UCSD-AML1 (cell line): ENCODE results near the gene CCNJL.

ENCODE experiments used
- DNase-seq: peaks from one replicate; lab custom pipeline; 2025; ENCODE audit not compliant: unreplicated experiment; lab: John Stamatoyannopoulos, UW

CCNJL gene

DNA sequence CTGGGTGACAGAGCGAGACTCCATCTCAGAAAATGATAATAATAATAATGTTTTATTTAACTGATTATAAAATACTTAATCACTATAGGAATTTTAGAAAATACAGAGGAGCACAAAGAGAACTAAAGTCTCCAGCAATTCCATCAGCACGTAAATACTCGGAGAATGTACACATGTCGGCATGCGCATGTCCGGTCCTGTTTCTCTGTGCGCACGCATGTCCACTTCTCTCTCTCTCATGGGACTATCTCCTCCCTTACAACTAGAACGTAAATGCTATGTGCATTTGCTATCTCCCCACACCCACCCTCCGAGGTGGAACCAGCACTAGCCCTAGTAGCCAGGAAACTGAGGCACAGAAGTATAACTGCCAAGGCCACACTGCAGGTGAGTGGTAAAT lies 19.0 kb downstream of the CCNJL start:
- no peak for DNase-seq

DNA sequence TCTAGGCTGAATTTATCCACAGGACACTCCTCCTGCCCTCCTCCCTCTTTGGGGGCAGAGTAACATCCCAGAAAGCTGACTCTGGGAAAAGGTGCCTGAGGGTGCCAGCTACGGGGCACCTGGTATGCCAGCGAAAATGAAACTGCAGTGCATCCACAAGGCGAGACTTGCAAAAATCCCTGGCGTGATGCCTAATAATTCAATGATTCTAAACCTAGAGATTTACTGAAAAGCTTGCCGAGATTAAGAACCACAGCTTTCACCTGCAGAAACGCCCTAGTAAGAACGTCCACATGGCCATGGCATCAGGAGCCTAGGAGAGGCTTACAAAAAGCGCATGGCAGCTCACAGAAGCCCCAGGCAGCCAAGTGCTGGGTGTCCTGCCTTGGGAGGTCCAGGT lies 20.9 kb downstream of the CCNJL start:
- DNase-seq: no peak

DNA sequence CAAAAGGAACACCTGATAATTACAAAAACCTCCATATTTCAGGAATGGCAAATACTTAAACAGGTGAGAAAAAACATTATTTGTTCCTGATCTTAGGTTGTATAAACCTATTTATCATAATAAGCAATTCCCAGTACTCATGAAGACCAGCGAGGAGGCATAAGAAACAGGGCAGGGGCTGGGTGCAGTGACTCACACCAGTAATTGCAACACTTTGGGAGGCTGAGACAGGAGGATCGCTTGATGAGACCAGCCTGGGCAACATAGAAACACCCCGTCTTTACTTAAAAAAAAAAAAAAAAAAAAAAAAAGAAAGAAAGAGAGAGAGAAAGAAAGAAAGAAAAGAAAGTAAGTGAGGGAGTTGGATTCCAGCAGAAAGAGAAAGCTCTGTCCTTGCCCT lies 21.6 kb downstream of the CCNJL start:
- no peak for DNase-seq

DNA sequence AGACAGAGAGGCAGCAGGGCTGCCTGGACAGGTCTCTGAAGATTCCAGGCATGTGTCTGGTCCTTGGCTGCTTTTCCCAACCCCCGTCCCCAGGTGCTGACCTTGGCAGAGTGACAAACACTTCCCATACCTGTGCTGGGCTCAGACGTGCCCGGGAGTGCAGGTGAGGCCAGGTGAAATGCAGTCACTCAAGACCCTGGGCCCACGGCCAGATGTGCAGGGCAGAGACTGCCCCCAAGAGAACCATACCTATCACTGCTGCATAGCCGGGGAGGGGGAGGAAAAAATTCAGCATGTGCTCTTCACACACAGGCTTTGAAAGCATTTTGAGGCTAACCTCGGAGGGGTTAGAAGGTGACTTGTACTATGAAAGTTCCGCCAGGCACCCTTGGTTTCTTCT lies 22.6 kb downstream of the CCNJL start:
- no peak for DNase-seq

DNA sequence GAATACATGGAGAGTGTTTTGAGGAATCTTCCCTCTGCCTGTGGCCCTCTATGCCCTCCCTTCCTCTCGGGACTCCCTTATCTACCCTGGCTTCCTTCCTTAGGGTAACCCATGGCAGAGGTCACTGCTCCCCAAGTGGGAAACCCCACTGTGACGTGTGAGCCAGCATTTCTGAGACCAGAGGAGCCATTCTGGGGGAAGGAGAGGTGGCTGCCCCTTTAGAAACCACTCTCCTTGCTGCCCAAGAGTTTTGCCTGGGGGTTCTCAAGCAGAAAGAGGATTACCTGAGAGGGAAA lies 23.1 kb downstream of the CCNJL start:
- peak; percentile 28 for DNase-seq

DNA sequence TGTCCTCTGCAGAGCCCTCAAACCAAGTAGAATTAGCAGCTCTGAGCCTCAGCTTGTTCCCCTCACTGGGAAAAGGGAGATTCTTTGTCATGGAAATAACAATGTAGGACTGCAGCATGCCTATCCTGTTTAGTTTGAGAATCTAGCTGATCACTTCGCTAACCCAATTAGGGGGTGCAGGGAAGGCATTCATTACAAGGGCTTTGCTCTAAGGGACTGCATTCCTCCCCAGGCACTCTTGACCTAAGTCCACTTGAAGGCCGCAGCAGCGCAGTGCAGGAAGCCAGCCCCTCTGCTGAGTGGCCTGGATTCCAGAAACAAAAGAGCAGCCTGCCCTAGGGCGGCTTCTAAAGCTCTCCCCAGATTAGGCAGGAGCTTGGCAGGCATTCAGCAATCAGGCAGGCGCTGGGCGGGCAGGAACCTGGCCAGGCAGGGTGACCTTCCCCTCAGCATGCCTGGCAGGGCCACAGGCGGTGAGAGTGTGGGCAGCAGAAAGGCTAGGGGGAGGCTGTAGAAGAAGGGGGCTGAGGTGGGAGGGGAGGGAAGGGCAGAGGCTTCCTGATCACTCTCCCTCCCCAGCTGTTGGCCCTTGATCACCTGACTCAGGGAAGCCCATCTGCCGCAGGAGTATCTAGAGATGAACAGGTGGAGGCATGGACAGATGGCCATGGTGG lies 24.8 kb downstream of the CCNJL start:
- no peak for DNase-seq

DNA sequence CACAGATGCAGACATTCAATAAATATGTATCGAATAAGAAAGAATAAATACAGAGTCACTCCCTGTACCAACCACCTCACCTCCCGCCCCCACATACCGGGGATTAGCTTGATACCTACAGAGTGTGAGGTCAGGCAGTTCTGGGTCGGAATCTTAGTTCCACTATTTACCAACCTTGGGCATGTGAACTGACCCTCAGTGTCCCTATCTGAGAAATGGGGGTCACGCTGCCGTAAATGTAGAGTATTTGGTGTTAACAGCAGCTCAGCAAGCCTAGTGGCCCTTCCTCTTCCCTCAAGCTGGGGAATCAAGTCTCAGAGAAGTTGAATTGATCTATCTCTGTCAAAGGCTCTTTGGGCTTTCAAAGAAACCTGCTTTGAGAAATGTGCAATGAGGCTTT lies 25.4 kb downstream of the CCNJL start:
- DNase-seq: no peak

DNA sequence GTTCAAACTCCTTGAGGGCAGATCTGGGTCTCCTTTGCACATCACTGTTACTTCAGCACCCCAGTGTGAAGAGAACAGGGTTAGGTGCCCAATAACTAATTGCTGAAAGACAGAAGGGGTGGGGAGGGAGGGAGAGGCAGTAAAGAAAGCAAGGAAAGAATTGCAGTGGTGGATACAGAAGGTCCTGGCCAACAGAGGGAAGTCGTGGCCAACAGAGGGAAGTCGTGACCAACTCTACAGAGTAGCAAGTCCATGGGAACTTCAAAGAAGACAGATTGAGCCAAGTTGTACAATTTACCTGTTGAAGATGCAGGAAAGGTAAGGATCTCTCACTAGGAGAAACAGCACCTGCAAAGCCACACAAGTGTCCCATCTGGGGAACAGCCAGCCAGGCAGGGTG lies 27.0 kb downstream of the CCNJL start:
- no peak for DNase-seq

DNA sequence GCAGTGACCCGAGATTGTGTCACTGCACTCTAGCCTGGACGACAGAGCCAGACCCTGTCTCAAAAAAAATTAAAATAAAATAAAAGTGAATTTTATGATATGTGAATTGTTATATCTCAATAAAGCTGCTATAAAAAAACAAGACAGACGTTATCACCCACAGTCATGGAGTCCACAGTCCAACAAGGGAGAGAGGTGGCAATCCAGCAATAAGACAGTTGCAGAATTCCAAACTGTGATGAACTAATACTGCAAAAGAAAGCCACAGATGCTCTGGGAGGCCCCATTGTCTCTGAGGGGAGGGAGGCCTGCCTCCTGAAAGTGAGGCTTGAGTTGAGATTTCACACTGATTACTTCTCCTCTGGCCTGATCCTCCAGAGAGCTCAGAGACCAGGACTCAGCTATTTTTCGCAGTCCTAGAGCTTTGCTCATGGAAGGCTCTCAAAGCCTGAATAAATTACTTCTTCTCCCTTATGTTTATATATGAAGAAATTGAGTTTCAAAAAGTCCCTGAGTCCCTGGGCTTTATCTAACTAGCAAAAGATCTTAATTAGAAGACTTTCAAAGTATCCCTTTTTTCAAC lies 28.0 kb downstream of the CCNJL start:
- no peak for DNase-seq

DNA sequence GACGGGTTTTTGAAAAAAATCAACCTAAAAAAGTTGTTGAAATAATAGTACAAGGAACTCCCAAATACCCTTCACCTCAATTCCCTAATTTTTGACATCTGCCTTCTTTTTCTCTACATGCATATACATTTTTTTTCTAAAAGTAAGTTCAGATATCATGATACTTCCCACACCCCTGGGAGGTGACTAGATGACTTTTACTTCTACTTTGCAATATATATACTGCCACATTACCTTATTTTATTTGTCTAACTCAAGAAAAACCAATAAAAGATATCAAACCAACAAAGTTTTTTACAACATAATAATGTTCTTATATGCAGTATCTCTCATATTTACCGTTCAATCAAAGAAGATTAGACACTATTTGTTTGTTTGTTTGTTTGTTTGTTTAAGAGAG lies 31.1 kb downstream of the CCNJL start:
- no peak for DNase-seq

DNA sequence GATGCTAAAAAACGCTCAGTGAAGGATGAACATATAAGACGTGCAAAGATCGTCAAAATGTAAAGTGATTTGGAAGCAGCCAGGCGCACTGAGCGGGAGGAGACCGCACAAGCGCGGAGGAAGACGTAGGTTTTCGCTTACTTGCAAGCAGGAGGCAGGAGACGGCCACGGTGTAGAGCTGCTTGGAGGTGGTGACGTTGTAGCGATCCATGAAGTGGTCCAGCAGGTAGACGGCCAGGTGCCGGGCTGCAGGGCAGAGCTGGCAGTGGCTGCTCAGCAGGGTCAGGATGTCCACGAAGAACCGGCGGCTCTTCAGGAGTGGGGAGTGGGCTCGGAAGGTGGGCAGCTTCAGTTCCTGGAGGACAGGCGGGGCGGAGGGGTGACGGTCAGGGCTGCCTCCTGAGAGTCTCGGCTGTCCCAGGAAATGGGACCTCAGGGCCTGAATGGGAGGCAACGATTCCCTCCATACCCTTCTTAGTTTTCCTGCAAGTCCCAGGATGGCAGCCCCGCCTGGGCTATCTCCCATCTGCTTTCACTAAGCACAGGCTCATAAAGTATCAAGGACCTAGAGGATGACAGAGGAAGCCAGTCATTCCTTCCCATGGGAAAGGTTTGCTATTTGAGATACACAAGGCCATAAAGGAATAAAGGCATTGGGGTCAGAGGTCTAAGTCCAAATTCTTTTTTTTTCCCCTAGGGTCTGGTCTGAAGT lies 31.8 kb downstream of the CCNJL start:
- DNase-seq: no peak

DNA sequence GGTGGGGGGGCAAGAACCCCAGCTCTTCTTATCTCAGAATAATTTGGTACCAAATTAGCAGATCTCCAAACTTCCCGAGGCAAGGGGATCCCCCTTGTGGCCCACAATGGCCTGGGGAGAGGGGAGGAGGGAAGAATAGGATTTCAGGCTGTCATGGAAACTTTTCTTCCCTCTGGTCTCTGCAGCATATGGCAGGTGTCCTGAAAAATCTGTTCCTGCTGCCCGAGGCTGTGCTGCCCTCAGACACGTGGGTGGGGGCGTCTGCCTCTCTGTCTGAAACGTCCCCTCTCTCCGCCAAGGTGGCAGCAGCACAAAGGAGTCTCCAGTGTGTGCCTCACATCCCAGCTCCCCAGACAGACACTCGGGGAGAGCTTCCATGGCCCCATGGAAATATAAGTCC lies 34.0 kb downstream of the CCNJL start:
- no peak for DNase-seq

DNA sequence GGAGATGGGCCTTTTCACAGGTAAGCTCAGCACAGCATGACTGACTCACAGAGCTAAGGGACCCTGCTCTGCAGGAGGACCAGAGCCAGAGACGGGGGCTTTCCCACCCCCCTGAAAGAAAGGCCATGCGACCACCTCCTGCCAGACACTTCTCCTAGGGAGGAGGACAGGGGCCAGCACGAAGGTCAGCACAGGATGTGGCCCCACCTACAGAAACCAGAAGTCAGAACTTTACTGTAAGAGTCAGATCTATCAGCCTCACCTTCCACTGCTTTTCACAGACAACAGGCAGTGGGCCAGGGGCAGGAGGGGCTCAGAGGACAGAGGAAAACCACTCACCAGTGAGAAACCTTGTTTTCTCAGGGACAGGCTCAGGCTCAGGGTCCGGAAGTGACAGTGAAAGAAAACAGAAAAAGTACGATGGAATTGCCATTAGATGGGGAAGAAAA lies 37.9 kb downstream of the CCNJL start:
- no peak for DNase-seq

DNA sequence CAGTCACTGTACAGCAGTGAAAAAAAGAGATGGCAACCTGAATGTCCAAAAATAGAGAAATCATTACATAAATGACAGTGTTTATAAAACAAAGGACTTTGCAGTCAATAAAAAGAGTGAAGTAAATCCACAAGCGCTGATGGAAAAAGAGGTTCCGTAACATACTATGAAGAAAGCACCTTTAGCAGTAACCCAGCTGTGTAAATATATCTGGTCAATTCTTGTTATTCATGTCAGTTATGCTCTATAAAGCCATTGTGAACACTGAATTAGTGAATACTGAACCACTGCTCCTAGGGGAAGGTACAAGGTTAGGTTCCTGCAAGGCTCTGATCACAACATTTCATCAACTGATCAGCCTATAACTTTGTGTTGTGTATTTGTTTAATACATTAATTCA lies 39.5 kb downstream of the CCNJL start:
- DNase-seq: no peak

DNA sequence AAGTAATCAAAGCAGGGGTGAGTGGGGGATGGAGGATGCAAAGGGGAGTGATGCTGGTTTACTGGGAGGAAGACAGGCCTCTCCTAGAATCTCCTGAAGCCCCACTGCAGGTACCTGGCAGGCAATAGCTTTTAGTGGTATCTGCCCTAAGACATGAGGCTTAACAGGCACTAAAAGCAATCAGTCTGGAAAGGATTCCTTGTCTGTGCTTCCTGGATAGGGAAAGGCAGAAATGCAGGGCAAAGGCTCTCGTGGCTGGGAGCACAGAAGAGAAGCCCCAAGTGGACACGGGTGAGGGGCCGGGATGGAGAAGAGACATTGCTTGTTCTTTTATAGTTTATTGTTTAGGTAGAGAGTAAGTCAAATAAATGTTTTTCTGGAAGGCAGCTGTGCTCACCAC lies 40.1 kb downstream of the CCNJL start:
- no peak for DNase-seq

DNA sequence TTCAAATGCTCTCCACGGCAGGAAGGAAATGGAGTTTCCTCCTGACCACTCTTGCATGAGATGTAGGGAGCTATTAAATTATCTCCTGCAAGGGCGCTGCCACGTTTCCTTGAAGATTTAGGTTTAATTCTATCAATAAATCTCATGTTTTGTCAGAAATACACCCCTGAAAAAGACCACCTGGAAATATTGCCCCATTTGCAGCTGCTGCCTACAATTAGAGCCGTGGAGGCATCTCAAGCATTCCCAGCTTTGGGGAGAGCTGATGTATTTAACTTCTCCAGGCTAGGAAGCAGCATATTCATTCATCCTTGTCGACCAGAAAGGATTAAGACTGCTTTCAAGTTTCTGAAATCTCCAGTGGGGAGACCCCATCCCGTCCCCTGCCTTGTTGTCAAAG lies 40.5 kb downstream of the CCNJL start:
- DNase-seq: no peak

DNA sequence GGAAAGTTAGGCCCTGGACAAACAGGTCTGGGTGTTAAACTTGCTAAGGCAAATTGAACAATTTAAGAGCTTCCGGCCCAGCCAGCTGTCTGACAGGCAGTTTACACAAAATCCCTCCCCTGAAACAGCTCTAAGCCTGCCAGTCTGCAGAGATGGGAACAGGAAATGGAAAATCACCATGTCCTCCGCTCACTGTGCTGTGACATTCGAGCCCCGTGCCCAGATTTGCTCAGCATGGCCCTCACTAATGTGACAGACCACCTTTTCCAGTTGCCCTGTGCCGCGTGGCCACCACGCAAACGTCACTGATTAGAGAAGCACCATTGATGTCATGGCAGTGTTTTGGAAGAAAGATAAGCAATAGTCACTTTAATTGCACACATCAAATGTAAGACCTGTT lies 41.0 kb downstream of the CCNJL start:
- DNase-seq: peak; percentile 40

DNA sequence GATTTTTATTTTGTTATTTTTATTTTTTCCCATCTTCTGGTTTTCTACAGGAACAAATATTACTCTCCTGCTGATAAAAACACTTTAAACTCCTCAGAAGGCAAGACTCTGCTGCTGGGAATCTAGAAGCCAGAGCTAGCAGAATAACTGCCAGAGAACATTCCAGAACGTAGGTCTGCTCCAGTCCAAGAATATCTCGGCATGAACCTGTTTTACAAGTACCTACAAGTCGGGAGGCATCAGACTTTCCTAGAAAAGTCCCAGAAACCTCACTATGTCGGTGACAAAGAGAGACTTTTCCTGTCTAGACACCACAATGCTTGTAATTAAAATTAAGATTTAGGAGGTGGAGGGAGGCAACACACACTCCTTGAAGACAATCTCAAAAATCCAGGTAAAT lies 41.7 kb downstream of the CCNJL start:
- no peak for DNase-seq

DNA sequence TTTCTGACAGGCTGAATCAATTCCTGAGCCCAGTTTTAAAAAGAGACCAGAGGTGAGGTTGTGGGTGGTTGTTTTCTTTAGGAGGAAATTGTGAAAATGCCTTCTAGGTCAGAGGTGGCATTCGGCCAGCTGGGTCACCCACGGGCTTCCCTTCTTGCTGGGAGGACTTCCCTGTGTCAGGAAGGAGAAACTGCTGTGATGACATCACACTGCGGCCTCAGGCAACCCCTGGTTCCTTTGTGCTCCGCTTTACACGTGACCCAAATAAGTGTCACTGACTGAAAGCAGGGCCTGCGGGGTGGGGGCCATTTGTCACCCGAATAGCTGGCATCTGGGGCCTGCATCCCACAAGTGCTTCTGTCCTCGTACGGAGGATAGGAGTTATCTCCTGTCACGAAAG lies 43.3 kb downstream of the CCNJL start:
- peak; percentile 70 for DNase-seq

DNA sequence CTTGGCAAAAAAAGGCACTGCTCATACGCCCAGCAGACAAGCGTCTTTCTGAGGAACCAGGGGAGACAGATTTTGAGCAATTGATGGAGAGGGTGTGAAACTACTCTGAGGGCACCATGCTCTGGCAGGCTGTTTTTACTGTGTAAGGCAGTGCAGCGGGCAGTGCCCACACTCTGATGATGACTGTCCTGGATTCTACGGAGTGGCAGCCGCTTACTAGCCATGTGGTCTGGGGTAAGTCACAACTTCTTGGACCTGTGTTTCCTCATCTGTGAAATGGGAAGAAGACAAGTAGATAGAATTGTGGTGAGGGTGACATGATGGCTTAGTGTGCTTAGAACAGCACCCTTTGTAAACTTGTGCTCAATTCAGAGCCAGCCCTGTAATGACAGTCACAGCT lies 44.2 kb downstream of the CCNJL start:
- DNase-seq: no peak

DNA sequence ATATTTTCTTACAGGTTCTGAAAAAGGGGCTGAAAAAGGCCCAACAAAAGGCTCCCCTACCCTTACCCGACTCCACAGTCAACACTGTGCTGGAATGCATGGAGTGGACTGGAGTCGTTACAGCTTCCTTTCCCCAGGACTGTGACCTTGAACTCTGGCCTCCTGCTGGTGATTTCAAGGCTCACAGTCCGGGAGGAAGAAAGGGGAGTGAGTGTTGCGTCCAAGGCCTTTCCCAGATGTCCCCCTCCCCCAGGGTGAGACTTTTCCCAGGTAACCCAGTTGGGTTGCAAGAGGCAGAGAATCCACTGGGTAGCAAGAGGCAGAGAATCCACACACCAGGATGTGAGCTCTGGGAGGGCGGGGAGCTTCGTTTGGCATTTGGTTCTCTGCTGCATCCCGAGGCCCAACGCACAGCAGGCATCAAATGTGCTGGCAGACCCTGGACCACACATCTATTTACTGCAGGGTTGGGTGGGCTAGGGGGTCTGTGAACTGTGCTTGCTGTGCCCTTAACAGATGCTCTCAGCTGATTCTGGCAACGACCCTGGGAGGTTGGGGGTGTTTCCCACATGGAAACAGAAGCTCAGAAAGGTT lies 45.5 kb downstream of the CCNJL start:
- no peak for DNase-seq

DNA sequence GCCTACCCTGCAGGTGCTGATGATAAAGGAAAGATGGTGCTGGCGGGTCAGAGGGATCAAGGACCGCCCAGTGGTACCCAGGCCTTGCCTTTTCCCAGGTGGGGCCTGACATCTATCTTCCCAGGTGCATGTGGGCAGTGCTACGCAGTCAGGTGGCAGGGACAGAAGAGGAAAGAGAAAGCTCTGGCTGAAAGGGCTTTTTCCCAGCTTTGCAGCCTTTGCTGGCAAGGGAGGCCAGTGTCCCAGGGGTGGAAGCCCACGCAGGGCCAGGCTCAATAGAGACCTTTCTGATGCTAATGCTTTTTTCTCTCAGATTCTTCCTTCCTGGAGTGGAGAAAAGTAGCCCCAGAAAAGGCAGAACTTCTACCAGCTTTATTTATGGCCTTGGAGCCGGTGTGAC lies 46.3 kb downstream of the CCNJL start:
- no peak for DNase-seq
